ENCODE data around the gene APIP. TPM values are rescaled to one million over a fixed set of nuclear protein-coding genes. Genes with fewer than 3 reads are reported as not detected.

APIP gene
- total RNA-seq, 4 donors from 2014 or later = 20.7 to 40.4 (median 29.0) TPM

GRCh38 chr11:34877375-34877975, 38.7 kb downstream of the APIP start:
- H3K9me3 ChIP-seq = no peaks in the 10 kb centered on the region

GRCh38 chr11:34874202-34874601, 42.0 kb downstream of the APIP start:
- TF ChIP-seq CTCF (IDR thresholded peaks at IDR 0.05) (no peak), POLR2A (IDR thresholded peaks at IDR 0.05) (no peak)
- H3K4me1 ChIP-seq = no peaks in the 10 kb centered on the region
- H3K27me3 ChIP-seq = no peaks in the 10 kb centered on the region
- no peaks in the 10 kb centered on the region for H3K9me3 ChIP-seq
- H3K36me3 ChIP-seq = no peaks in the 10 kb centered on the region
- H3K27ac ChIP-seq = no peak overlapping the region
- no peak overlapping the region for H3K4me3 ChIP-seq
- intact Hi-C loops (cut with DNase I; ENCODE audit: low total_unique reads) = no loop called here
- no peak for DNase-seq

More at GRCh38 chr11:34877375-34877975, 38.7 kb downstream of the APIP start:
- H3K27me3 ChIP-seq = no peaks in the 10 kb centered on the region
- no peaks in the 10 kb centered on the region for H3K36me3 ChIP-seq
- H3K4me1 ChIP-seq = no peaks in the 10 kb centered on the region
- no peak overlapping the region for H3K27ac ChIP-seq
- H3K4me3 ChIP-seq = no peak overlapping the region
- DNase-seq = no peak
- TF ChIP-seq POLR2A (IDR thresholded peaks at IDR 0.05) (no peak), CTCF (IDR thresholded peaks at IDR 0.05) (no peak)
- intact Hi-C loops (cut with DNase I; ENCODE audit: low total_unique reads) = no loop called here

GRCh38 chr11:34870548-34871196, 45.5 kb downstream of the APIP start:
- TF ChIP-seq POLR2A (IDR thresholded peaks at IDR 0.05) (no peak), CTCF (IDR thresholded peaks at IDR 0.05) (no peak)
- Histone ChIP-seq H3K4me3 (no peak overlapping the region), H3K27me3 (no peaks in the 10 kb centered on the region), H3K9me3 (no peaks in the 10 kb centered on the region), H3K4me1 (no peaks in the 10 kb centered on the region), H3K27ac (no peak overlapping the region), H3K36me3 (no peaks in the 10 kb centered on the region)
- intact Hi-C loops (cut with DNase I; ENCODE audit: low total_unique reads) = no loop called here
- no peak for DNase-seq

- Histone ChIP-seq H3K9me3 (no peaks in the 10 kb centered on the region), H3K27ac (no peak overlapping the region), H3K27me3 (no peaks in the 10 kb centered on the region), H3K4me1 (no peaks in the 10 kb centered on the region), H3K36me3 (no peaks in the 10 kb centered on the region), H3K4me3 (no peak overlapping the region)
- intact Hi-C loops (cut with DNase I; ENCODE audit: low total_unique reads) = no loop called here
- TF ChIP-seq CTCF (IDR thresholded peaks at IDR 0.05) (no peak), POLR2A (IDR thresholded peaks at IDR 0.05) (no peak)
- DNase-seq = no peak
These were observed 46.8 kb downstream of the APIP start for GRCh38 chr11:34869425-34869824.

GRCh38 chr11:34866375-34866774, 49.8 kb downstream of the APIP start:
- DNase-seq = no peak
- no peaks in the 10 kb centered on the region for H3K36me3 ChIP-seq
- H3K27ac ChIP-seq = no peak overlapping the region
- no peaks in the 10 kb centered on the region for H3K9me3 ChIP-seq
- H3K4me3 ChIP-seq = no peak overlapping the region
- no peaks in the 10 kb centered on the region for H3K27me3 ChIP-seq
- TF ChIP-seq POLR2A (IDR thresholded peaks at IDR 0.05) (no peak), CTCF (IDR thresholded peaks at IDR 0.05) (no peak)
- H3K4me1 ChIP-seq = no peaks in the 10 kb centered on the region
- intact Hi-C loops (cut with DNase I; ENCODE audit: low total_unique reads) = no loop called here
